ENCODE data around the gene NDUFB7.

NDUFB7 gene

DNA sequence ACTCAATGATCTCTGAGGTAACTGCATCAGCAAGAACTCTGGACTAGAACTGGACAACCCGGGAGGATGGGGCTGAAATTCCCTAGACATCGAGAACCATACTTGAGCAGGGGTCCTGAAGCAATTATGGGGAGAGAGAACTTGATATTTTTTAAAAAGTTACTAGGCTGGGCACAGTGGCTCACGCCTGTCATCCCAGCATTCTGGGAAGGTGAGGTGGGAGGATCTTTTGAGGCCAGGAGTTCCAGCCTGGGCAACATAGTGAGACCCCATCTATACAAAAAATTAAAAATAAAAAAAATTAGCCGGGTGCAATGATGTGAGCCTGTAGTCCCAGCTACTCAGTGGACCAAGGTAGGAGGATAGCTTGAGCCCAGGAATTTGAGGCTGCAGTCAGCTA, 51.3 kb downstream of the NDUFB7 start:
- DNase-seq (ENCODE audit: low read depth): no peak

DNA sequence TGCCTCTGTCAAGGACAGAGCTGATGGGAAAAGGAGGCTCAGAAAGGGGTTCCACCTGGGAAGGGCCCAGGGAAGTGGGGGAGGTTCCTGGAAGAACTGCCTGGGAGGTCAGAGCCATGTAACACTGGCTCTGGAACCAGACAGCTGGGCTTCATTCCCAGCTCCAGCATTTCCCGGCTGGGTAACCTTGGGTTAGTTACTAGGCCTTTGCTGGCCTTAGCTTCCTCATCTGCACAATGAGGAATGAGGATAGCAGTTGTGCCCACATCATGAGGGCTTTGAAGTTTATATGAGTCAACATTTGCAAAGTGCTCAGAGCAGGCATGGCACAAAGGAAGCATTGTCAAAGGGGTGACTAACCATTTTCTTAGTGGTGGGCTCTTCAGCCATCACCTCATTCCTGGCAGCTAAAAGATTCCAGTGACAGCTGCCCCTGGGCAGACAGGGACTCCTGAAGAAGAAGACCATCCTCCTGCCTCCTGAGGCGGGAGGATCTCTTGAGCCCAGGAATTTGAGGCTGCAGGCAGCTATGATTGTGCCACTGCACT, 51.9 kb downstream of the NDUFB7 start:
- DNase-seq (ENCODE audit: low read depth): no peak

DNA sequence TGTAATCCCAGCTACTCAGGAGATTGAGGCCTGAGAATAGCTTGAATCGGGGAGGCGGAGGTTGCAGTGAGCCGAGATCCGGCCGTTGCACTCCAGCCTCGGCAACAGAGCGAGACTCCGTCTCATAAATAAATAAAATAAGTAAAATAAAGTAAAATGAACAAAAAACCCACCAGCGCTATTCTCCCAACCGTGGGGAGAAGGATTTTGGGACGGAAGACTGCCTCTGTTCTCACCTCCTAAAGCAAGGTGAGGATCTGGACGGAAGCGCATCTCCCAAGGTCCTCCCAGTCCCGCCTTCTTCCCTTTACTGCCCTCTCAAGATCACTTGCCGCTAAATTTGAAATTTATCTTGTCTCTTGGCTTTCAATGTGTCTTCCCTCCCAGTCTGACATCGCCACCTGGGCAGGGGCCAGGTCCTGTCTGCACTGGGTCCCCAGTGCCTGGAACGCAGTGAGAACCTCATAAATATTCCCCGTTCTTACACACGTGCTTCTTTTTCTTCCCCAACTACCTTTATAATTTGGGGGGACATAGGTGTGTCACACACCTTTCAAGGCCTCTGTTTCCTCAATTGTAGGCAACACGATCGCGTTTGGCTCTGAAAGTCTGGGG, 52.5 kb downstream of the NDUFB7 start:
- no peak for DNase-seq (ENCODE audit: low read depth)

DNA sequence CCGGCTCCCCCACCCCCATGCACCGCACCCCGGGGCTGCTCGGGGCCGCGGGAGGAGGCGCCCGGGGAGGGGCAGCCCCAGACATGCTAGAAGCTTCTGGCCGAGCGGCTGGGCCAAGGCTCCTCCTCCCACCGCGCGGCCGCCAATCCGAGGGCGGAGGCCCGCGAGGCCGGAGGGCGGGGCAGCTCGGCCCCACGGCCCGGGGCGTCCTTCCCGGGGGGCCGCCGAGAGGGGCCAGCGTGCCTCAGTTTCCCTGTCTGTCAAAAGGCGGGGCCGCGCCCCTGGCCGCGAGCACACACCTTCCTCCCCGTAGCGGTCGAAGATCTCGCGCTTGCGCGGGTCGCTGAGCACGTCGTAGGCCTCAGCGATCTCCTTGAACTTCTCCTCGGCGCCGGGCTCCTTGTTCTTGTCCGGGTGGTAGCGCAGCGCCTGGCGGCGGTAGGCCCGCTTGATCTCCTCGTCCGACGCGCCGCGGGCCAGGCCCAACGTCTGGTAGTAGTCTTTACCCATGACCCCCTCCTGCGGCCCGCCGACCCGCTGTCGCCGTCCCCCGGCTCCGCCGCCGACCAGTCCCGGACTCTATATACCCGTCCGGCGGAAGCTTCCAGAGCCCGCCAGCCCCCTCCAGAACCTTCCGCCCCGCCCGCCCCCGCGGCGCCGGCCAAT, 53.9 kb downstream of the NDUFB7 start, which contains the start of gene DNAJB1:
TSS of gene DNAJB1 (minus strand) at position 558 of the 666 bp plus-strand sequence. CDS start at position 510, 48 bp downstream.
- DNase-seq (ENCODE audit: low read depth): no peak

DNA sequence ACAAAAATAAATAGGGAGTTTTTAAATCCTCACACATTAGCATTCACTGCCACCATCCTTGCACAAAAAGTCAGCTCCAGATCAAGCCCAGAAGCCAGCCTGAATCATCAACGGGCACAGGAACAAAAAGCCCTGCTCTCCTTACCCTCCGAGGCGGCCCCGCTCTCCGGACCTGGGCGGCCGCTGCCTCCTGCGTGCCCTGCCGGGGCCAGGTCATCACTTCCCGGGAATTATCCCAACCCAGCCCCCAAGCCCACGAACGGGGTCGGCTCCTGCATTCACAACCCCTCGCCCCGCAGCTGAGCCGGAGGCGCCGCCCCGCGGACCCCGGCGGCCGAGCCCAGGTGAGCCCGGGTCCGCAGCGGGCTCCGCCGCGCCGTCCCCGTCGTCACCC, 54.4 kb downstream of the NDUFB7 start:
- DNase-seq (ENCODE audit: low read depth): no peak

DNA sequence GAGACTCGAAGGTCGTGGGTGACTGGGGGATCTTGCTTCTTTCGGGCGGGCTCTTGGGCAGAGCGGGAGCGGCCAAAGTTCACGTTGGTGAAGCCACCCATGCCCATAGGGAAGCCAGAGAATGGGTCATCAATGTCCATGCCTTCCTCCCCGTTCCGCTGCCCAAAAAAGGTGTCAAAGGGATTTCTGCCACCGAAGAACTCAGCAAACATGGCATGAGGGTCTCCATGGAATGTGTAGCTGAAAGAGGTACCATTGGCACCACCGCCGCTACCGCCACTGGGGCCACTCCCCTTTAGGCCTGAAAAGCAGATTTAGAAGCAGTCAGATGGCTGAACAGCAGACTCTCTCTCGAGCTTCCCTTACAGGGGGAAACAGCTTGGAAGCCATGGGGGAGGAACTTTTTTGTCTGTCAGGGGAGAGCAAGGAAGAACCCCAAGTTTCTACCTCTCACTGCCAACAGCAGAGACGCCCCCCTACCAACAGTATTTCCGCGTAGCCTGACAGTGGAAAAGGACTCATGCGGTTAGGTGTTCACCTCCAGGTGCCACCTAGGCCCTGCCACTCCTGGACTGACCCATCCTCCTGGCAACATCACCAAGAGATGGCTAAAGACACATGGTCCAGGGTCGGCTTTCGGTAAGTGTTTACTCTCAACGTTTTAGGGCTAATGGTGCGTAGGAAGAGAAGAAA, 55.0 kb downstream of the NDUFB7 start:
- DNase-seq (ENCODE audit: low read depth): no peak

Data from HS-27A (cell line).